Activated CD8-positive, alpha-beta memory T cell treated with anti-CD3 and anti-CD28 coated beads, Interleukin-2, amount 50 U/mL, for 24 hours (primary cell): Measurements from ENCODE around the gene SETD3.

Experiments used
- DNase-seq: peaks from one replicate; pipeline ENCODE4 v3.0.0-alpha.2; 2020; ENCODE audit errors: extremely low read depth

SETD3 gene

GRCh38 chr14:99460793-99461192 lies 19.9 kb downstream of the SETD3 start:
- no peak for DNase-seq

- no peak for DNase-seq
Observed at GRCh38 chr14:99459481-99460100, 21.1 kb downstream of the SETD3 start.

GRCh38 chr14:99454246-99454645 lies 26.4 kb downstream of the SETD3 start:
- DNase-seq: no peak

GRCh38 chr14:99452968-99453367 lies 27.7 kb downstream of the SETD3 start:
- DNase-seq: no peak

GRCh38 chr14:99451234-99451633 lies 29.4 kb downstream of the SETD3 start:
- no peak for DNase-seq

- DNase-seq: no peak
Observed at GRCh38 chr14:99450266-99450665, 30.4 kb downstream of the SETD3 start.

- DNase-seq: no peak
Observed at GRCh38 chr14:99447739-99448138, 32.9 kb downstream of the SETD3 start.

- DNase-seq: no peak
Observed at GRCh38 chr14:99445931-99446330, 34.7 kb downstream of the SETD3 start.

GRCh38 chr14:99441918-99442317 lies 38.7 kb downstream of the SETD3 start:
- DNase-seq: no peak

GRCh38 chr14:99441157-99441870 lies 39.3 kb downstream of the SETD3 start:
- no peak for DNase-seq

- DNase-seq: no peak
Observed at GRCh38 chr14:99440278-99440677, 40.4 kb downstream of the SETD3 start.

- no peak for DNase-seq
Observed at GRCh38 chr14:99437706-99438105, 43.0 kb downstream of the SETD3 start.

GRCh38 chr14:99436247-99437180 lies 44.1 kb downstream of the SETD3 start:
- no peak for DNase-seq

- no peak for DNase-seq
Observed at GRCh38 chr14:99435327-99435726, 45.3 kb downstream of the SETD3 start.

GRCh38 chr14:99432485-99432884 lies 48.2 kb downstream of the SETD3 start:
- DNase-seq: no peak

- DNase-seq: no peak
Observed at GRCh38 chr14:99431986-99432385, 48.7 kb downstream of the SETD3 start.

GRCh38 chr14:99430491-99430890 lies 50.2 kb downstream of the SETD3 start:
- DNase-seq: no peak

GRCh38 chr14:99427632-99428300 lies 52.9 kb downstream of the SETD3 start:
- DNase-seq: no peak

GRCh38 chr14:99426813-99427346 lies 53.8 kb downstream of the SETD3 start:
- DNase-seq: no peak

- DNase-seq: no peak
Observed at GRCh38 chr14:99426265-99426664, 54.4 kb downstream of the SETD3 start.

GRCh38 chr14:99425272-99425681 lies 55.4 kb downstream of the SETD3 start:
- DNase-seq: no peak
